HEK293 (cell line): ENCODE results near the gene BLVRB.

Source experiments
- ATF2 ChIP-seq: fragments of 450-650 bp; formaldehyde crosslinking; IDR thresholded peaks from 2 replicates; pipeline ENCODE4 v1.5.1; 2016; ENCODE audit warnings: missing biosample characterization, missing genetic modification characterization, low read depth
- GLI4 ChIP-seq: fragments of 450-650 bp; formaldehyde crosslinking; IDR thresholded peaks from 2 replicates; pipeline ENCODE4 v1.5.1; 2016; ENCODE audit warnings: missing biosample characterization, missing genetic modification characterization
- OSR2 ChIP-seq: fragments of 450-650 bp; formaldehyde crosslinking; IDR thresholded peaks from 2 replicates; pipeline ENCODE4 v1.5.1; 2016; ENCODE audit warnings: missing biosample characterization, missing genetic modification characterization
- RBAK ChIP-seq: fragments of 450-650 bp; formaldehyde crosslinking; IDR thresholded peaks from 2 replicates; pipeline ENCODE4 v1.5.1; 2016; ENCODE audit warnings: missing biosample characterization, missing genetic modification characterization
- REPIN1 ChIP-seq: fragments of 450-650 bp; formaldehyde crosslinking; IDR thresholded peaks from 2 replicates; pipeline ENCODE4 v1.5.1; 2017; ENCODE audit warnings: missing biosample characterization, missing genetic modification characterization, low read depth
- SP7 ChIP-seq: fragments of 450-650 bp; formaldehyde crosslinking; IDR thresholded peaks from 2 replicates; pipeline ENCODE4 v1.5.1; 2016; ENCODE audit warnings: missing biosample characterization, missing genetic modification characterization
- TCF7L2 ChIP-seq: IDR thresholded peaks from 2 replicates; pipeline ENCODE4 v1.6.1; 2011; ENCODE audit warnings: low read depth, mild to moderate bottlenecking, inconsistent platforms, low read length, moderate library complexity, borderline replicate concordance
- ZBTB48 ChIP-seq: fragments of 450-650 bp; formaldehyde crosslinking; IDR thresholded peaks from 2 replicates; pipeline ENCODE4 v1.5.1; 2016; ENCODE audit warnings: missing biosample characterization, missing genetic modification characterization
- ZFHX2 ChIP-seq: fragments of 450-650 bp; formaldehyde crosslinking; conservative IDR thresholded peaks from 2 replicates; pipeline ENCODE4 v1.5.1; 2016; ENCODE audit warnings: missing biosample characterization, missing genetic modification characterization
- ZNF10 ChIP-seq: fragments of 450-650 bp; formaldehyde crosslinking; IDR thresholded peaks from 2 replicates; pipeline ENCODE4 v1.5.1; 2017; ENCODE audit warnings: missing biosample characterization, missing genetic modification characterization
- ZNF2 ChIP-seq: fragments of 450-650 bp; formaldehyde crosslinking; IDR thresholded peaks from 2 replicates; pipeline ENCODE4 v1.5.1; 2016; ENCODE audit warnings: missing biosample characterization, missing genetic modification characterization
- ZNF214 ChIP-seq: fragments of 450-650 bp; formaldehyde crosslinking; IDR thresholded peaks from 2 replicates; pipeline ENCODE4 v1.5.1; 2017; ENCODE audit warnings: missing biosample characterization, mild to moderate bottlenecking, missing genetic modification characterization, borderline replicate concordance
- ZNF239 ChIP-seq: fragments of 450-650 bp; formaldehyde crosslinking; IDR thresholded peaks from 2 replicates; pipeline ENCODE4 v1.5.1; 2016; ENCODE audit warnings: missing biosample characterization, missing genetic modification characterization
- ZNF274 ChIP-seq, 2 experiments: fragments of 200-500 bp in 1 of 2; fragments of 450-650 bp in 1 of 2; sonication (Bioruptor generic) in 1 of 2; formaldehyde crosslinking in 1 of 2; IDR thresholded peaks; 2 replicates each; pipeline versions ENCODE4 v1.5.1 to v1.6.1; 2014 to 2016; ENCODE audit warnings: borderline replicate concordance in 1 of 2, inconsistent platforms in 1 of 2, low read length in 1 of 2, missing biosample characterization in 1 of 2, missing genetic modification characterization in 1 of 2
- ZNF311 ChIP-seq: fragments of 450-650 bp; formaldehyde crosslinking; IDR thresholded peaks from 2 replicates; pipeline ENCODE4 v1.5.1; 2017; ENCODE audit warnings: missing biosample characterization, missing genetic modification characterization, borderline replicate concordance
- ZNF324 ChIP-seq: fragments of 450-650 bp; formaldehyde crosslinking; IDR thresholded peaks from 2 replicates; pipeline ENCODE4 v1.5.1; 2016; ENCODE audit warnings: missing biosample characterization, missing genetic modification characterization
- ZNF423 ChIP-seq: fragments of 450-650 bp; formaldehyde crosslinking; IDR thresholded peaks from 2 replicates; pipeline ENCODE4 v1.5.1; 2016; ENCODE audit warnings: missing biosample characterization, missing genetic modification characterization
- ZNF449 ChIP-seq: fragments of 450-650 bp; formaldehyde crosslinking; IDR thresholded peaks from 2 replicates; pipeline ENCODE4 v1.5.1; 2017; ENCODE audit warnings: missing biosample characterization, mild to moderate bottlenecking, missing genetic modification characterization, moderate library complexity
- ZNF48 ChIP-seq: fragments of 450-650 bp; formaldehyde crosslinking; IDR thresholded peaks from 2 replicates; pipeline ENCODE4 v1.5.1; 2016; ENCODE audit warnings: missing biosample characterization, missing genetic modification characterization
- ZNF488 ChIP-seq: fragments of 450-650 bp; formaldehyde crosslinking; IDR thresholded peaks from 2 replicates; pipeline ENCODE4 v1.5.1; 2016; ENCODE audit warnings: missing biosample characterization, missing genetic modification characterization
- ZNF529 ChIP-seq: fragments of 450-650 bp; formaldehyde crosslinking; IDR thresholded peaks from 2 replicates; pipeline ENCODE4 v1.5.1; 2017; ENCODE audit warnings: missing genetic modification characterization, missing biosample characterization; ENCODE audit not compliant: insufficient replicate concordance
- ZNF560 ChIP-seq: fragments of 450-650 bp; formaldehyde crosslinking; IDR thresholded peaks from 2 replicates; pipeline ENCODE4 v1.5.1; 2017; ENCODE audit warnings: missing biosample characterization, missing genetic modification characterization, borderline replicate concordance
- ZNF571 ChIP-seq: fragments of 450-650 bp; formaldehyde crosslinking; IDR thresholded peaks from 2 replicates; pipeline ENCODE4 v1.5.0; 2017; ENCODE audit warnings: missing biosample characterization, missing genetic modification characterization
- ZNF596 ChIP-seq: fragments of 450-650 bp; IDR thresholded peaks from 2 replicates; pipeline ENCODE4 v1.5.0; 2018; ENCODE audit warnings: missing biosample characterization, mild to moderate bottlenecking, missing genetic modification characterization, moderate library complexity
- ZNF658 ChIP-seq: fragments of 450-650 bp; formaldehyde crosslinking; IDR thresholded peaks from 2 replicates; pipeline ENCODE4; 2016; ENCODE audit warnings: missing biosample characterization, missing genetic modification characterization
- ZNF677 ChIP-seq: fragments of 450-650 bp; IDR thresholded peaks from 2 replicates; pipeline ENCODE4 v1.5.0; 2018; ENCODE audit warnings: missing biosample characterization, mild to moderate bottlenecking, missing genetic modification characterization, moderate library complexity
- ZNF707 ChIP-seq: fragments of 450-650 bp; formaldehyde crosslinking; IDR thresholded peaks from 2 replicates; pipeline ENCODE4 v1.5.1; 2016; ENCODE audit warnings: missing biosample characterization, missing genetic modification characterization
- ZNF768 ChIP-seq: fragments of 450-650 bp; formaldehyde crosslinking; IDR thresholded peaks from 2 replicates; pipeline ENCODE4 v1.5.1; 2018; ENCODE audit warnings: missing biosample characterization, mild to moderate bottlenecking, missing genetic modification characterization
- ZSCAN5A ChIP-seq: fragments of 450-650 bp; formaldehyde crosslinking; IDR thresholded peaks from 2 replicates; pipeline ENCODE4 v1.5.1; 2016; ENCODE audit warnings: missing biosample characterization, missing genetic modification characterization
- ZXDB ChIP-seq: fragments of 450-650 bp; formaldehyde crosslinking; IDR thresholded peaks from 2 replicates; pipeline ENCODE4 v1.5.1; 2016; ENCODE audit warnings: missing biosample characterization, missing genetic modification characterization
- TF ChIP-seq, protein P1 (sequence below): fragments of 450-650 bp; formaldehyde crosslinking; IDR thresholded peaks from 2 replicates; pipeline ENCODE4 v1.5.1; 2016; ENCODE audit warnings: missing biosample characterization, missing genetic modification characterization
- TF ChIP-seq, protein P2 (sequence below): fragments of 450-650 bp; formaldehyde crosslinking; IDR thresholded peaks from 2 replicates; pipeline ENCODE4 v1.5.1; 2016; ENCODE audit warnings: missing biosample characterization, missing genetic modification characterization

The BLVRB gene

DNA sequence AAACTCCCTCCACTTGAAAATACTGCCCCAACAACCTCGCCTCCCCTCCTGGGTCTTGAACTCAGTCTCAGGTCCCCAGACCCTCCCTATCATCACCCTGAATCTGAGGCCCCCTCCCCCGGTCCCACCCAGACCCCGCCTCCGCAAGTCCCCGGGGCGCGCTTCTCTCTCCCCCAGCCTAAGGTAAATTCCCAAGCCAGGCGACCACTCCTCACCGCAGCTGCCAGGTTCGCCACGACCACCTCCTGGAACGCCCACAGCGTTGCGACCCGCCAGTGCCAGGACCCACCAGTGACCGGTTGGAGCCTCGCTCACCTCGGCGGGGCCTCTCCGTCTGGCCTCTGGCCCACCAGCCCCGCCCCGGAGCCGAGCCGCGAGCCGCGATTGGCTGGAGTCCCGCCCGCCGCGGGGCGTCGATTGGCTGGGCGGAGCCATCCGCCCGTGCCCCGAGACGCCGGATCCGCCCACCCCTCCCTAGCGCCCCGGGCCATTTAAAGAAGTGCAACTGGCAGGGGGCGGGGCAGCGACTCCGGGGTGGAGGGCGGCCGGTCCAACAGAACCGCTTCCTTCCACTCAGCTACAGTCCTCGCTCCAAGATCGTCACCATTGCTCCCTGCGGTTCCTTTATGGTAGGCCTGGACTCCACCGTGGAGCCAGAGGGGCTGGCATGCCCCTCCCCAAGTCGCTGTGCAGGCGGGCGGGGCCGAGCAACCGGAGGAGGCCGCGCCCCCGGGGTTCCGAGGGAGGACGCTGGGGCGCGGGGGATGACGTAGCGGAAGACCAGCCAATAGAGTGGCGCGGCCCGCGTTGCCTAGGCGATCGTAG, 21.3 kb downstream of the BLVRB start, which contains the start of gene SERTAD3 (continued):
- TF ChIP-seq ZSCAN5A (tag by site-specific recombination), result peak; percentile 97; the same call in 1 of the 2 replicates
- TF ChIP-seq ZNF274 (IDR thresholded peaks at IDR 0.05; ENCODE audit: low read length), result no peak
- TF ChIP-seq ZNF274 (tag by site-specific recombination; IDR thresholded peaks at IDR 0.05; ENCODE audit: borderline replicate concordance), result no peak
- TF ChIP-seq, protein P1, sequence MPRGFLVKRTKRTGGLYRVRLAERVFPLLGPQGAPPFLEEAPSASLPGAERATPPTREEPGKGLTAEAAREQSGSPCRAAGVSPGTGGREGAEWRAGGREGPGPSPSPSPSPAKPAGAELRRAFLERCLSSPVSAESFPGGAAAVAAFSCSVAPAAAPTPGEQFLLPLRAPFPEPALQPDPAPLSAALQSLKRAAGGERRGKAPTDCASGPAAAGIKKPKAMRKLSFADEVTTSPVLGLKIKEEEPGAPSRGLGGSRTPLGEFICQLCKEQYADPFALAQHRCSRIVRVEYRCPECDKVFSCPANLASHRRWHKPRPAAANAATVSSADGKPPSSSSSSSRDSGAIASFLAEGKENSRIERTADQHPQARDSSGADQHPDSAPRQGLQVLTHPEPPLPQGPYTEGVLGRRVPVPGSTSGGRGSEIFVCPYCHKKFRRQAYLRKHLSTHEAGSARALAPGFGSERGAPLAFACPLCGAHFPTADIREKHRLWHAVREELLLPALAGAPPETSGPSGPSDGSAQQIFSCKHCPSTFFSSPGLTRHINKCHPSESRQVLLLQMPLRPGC, result peak; percentile 73; the same call in 1 of the 2 replicates
- no peak for TF ChIP-seq ZNF658 (tag by site-specific recombination)
- peak; percentile 94 for TF ChIP-seq ATF2
- peak; percentile 96 for TF ChIP-seq ZNF324 (tag by site-specific recombination)
- TF ChIP-seq ZNF677 (tag by site-specific recombination), result no peak
- TF ChIP-seq ZNF48 (tag by site-specific recombination), result no peak
- no peak for TF ChIP-seq ZNF10 (tag by site-specific recombination)
- no peak for TF ChIP-seq RBAK
- TF ChIP-seq TCF7L2, result no peak
- no peak for TF ChIP-seq ZNF560 (tag by site-specific recombination)
- no peak for TF ChIP-seq ZNF488 (tag by site-specific recombination)
- no peak for TF ChIP-seq ZNF768 (tag by site-specific recombination)
- no peak for TF ChIP-seq ZNF571 (tag by site-specific recombination)
- TF ChIP-seq ZNF596 (tag by site-specific recombination), result 0 out of 2 replicates have a peak, but pooled peaks have one; percentile 32
- TF ChIP-seq ZNF2 (tag by site-specific recombination), result peak; percentile 79
- peak; percentile 74 for TF ChIP-seq ZBTB48 (tag by site-specific recombination)
- TF ChIP-seq ZFHX2 (tag by site-specific recombination), result peak; percentile 93
- peak; percentile 73 for TF ChIP-seq OSR2 (tag by site-specific recombination)
- TF ChIP-seq GLI4 (tag by site-specific recombination), result no peak
- TF ChIP-seq REPIN1 (tag by site-specific recombination), result no peak
- TF ChIP-seq, protein P2, sequence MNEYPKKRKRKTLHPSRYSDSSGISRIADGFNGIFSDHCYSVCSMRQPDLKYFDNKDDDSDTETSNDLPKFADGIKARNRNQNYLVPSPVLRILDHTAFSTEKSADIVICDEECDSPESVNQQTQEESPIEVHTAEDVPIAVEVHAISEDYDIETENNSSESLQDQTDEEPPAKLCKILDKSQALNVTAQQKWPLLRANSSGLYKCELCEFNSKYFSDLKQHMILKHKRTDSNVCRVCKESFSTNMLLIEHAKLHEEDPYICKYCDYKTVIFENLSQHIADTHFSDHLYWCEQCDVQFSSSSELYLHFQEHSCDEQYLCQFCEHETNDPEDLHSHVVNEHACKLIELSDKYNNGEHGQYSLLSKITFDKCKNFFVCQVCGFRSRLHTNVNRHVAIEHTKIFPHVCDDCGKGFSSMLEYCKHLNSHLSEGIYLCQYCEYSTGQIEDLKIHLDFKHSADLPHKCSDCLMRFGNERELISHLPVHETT (tag by site-specific recombination), result peak; percentile 77; the same call in 1 of the 2 replicates
- no peak for TF ChIP-seq ZNF311 (tag by site-specific recombination)
- no peak for TF ChIP-seq ZNF214 (tag by site-specific recombination)
- peak; percentile 97 for TF ChIP-seq ZXDB (tag by site-specific recombination)
- peak; percentile 43; the same call in 1 of the 2 replicates for TF ChIP-seq ZNF423
- no peak for TF ChIP-seq ZNF239 (tag by site-specific recombination)
- TF ChIP-seq ZNF707 (tag by site-specific recombination), result no peak
- peak; percentile 95 for TF ChIP-seq SP7 (tag by site-specific recombination)
- no peak for TF ChIP-seq ZNF529 (tag by site-specific recombination)
- TF ChIP-seq ZNF449 (tag by site-specific recombination), result no peak; the same call in 1 of the 2 replicates
